ENCODE results near the gene WDSUB1.

The WDSUB1 gene

DNA sequence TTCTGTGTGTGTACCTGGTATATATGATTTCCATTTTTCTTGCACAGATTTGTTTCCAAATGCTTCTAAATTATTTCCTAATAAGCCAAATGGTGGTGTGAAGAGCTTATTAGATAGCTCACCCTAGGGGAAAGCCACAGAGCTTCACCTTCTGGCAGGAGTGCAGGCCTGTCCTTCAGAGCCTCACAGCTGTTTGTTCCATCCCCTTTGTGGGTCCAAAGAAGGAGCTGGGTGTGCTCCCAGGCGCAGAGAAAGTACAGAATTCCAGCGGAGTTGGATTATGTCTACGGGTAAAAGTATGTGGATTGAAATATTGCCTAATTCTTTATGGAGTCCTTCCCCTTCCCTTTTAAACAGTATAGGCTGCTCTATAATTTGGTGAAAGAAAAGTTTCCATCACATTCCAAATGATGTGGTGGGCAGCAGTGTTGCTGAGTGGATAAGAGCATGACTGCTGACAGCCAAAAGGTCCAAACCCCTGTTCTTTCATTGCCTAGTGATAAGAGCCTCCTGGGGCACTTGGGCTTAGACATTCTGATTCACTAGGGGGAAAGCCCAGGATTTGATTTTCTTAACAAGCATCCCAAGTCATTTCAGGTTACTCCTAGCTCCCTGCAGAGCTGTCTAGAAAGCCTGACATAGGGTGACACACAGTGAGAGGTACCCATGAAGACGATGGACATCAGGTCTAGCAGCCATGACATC lies 86.6 kb downstream of the WDSUB1 start:
- TF ChIP-seq, protein P1, sequence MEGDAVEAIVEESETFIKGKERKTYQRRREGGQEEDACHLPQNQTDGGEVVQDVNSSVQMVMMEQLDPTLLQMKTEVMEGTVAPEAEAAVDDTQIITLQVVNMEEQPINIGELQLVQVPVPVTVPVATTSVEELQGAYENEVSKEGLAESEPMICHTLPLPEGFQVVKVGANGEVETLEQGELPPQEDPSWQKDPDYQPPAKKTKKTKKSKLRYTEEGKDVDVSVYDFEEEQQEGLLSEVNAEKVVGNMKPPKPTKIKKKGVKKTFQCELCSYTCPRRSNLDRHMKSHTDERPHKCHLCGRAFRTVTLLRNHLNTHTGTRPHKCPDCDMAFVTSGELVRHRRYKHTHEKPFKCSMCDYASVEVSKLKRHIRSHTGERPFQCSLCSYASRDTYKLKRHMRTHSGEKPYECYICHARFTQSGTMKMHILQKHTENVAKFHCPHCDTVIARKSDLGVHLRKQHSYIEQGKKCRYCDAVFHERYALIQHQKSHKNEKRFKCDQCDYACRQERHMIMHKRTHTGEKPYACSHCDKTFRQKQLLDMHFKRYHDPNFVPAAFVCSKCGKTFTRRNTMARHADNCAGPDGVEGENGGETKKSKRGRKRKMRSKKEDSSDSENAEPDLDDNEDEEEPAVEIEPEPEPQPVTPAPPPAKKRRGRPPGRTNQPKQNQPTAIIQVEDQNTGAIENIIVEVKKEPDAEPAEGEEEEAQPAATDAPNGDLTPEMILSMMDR (IDR thresholded peaks at IDR 0.05; ENCODE audit: extremely low read depth, insufficient read depth, missing control alignments): no peak
- no peak for DNase-seq (ENCODE audit: low spot score)
- in situ Hi-C loops (cut with MboI; ENCODE audit: low pct_unique_long_range_greater_than_20kb, low sequenced_read_pairs, unreplicated experiment): no loop called here

DNA sequence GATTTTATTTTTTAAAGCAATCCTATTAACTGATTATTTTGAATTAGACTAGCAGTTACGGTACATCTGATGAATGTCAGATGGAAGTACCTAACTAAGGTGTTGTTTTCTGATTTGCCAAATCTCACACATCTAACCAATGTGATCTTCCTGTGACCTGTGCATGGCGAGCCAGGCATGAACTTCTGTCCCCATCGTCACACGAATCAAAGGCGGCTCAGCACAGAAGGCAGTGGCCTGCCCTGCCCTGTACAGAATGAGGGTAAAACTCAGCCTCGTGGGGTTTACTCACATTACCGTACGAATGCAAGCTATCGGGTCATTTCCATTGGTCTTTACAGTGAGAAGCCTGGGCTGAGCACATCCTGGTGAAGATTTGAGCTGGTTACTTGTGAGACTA lies 87.3 kb downstream of the WDSUB1 start:
- in situ Hi-C loops (cut with MboI; ENCODE audit: low pct_unique_long_range_greater_than_20kb, low sequenced_read_pairs, unreplicated experiment): no loop called here
- DNase-seq (ENCODE audit: low spot score): no peak
- TF ChIP-seq, protein P1 (IDR thresholded peaks at IDR 0.05; ENCODE audit: extremely low read depth, insufficient read depth, missing control alignments): no peak

DNA sequence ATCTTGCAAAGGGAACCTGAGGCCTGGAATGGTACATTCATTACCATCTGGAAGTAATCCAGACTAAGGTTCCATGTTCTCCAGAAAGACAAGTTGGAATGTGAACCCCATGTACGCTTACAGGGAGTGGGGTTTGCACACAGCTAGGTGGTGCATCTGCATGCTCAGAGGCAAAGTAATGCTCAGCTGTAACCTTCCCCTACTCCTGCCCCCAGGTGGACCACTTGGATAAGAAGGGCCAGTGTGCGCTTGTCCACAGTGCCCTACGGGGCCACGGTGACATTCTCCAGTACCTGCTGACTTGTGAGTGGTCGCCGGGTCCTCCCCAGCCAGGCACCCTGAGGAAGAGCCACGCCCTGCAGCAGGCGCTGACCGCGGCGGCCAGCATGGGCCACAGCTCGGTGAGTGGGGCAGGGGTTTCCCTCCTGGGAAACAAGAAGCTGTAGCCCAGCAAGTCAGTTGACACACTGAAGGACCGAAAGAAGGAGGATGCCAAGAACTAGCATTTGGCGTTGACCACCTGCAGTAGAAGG lies 90.0 kb downstream of the WDSUB1 start:
- no peak for DNase-seq (ENCODE audit: low spot score)
- in situ Hi-C loops (cut with MboI; ENCODE audit: low pct_unique_long_range_greater_than_20kb, low sequenced_read_pairs, unreplicated experiment): no loop called here
- TF ChIP-seq, protein P1 (IDR thresholded peaks at IDR 0.05; ENCODE audit: extremely low read depth, insufficient read depth, missing control alignments): no peak

DNA sequence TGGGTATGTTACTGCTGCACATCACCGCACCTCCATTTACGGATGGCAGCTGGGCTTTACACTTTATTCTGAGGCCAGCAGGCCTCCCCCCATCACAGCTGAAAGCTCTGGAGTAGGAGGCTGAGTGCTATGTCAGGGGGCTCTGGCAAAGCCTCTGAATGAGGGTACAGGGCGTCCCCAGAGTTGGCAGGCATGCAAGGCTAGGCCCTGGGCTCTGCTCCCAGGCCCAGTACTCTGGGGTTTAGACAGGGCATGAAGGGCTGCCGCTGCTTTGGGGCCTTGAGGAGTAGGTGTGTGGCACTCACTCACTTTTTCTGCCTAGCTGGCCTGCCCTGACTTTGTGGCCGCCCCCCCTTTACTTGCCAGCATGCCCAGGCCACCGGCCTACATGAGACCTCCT lies 90.8 kb downstream of the WDSUB1 start:
- no peak for DNase-seq (ENCODE audit: low spot score)
- TF ChIP-seq, protein P1 (IDR thresholded peaks at IDR 0.05; ENCODE audit: extremely low read depth, insufficient read depth, missing control alignments): no peak
- in situ Hi-C loops (cut with MboI; ENCODE audit: low pct_unique_long_range_greater_than_20kb, low sequenced_read_pairs, unreplicated experiment): no loop called here

DNA sequence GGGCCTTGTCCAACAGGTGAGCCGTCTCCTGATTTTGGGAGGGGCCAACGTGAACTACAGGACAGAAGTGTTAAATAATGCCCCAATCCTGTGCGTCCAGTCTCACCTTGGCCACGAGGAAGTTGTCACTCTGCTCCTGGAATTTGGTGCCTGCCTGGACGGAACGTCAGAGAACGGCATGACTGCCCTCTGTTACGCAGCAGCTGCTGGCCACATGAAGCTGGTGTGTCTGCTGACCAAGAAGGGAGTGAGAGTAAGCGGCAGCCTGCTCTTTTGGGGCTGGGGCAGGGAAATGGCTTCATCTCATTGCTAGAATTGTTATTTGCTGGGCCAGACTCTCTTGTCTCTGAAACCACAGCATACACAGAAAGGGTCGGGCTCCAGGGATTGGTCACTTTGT lies 92.3 kb downstream of the WDSUB1 start:
- in situ Hi-C loops (cut with MboI; ENCODE audit: low pct_unique_long_range_greater_than_20kb, low sequenced_read_pairs, unreplicated experiment): no loop called here
- TF ChIP-seq, protein P1 (IDR thresholded peaks at IDR 0.05; ENCODE audit: extremely low read depth, insufficient read depth, missing control alignments): no peak
- DNase-seq (ENCODE audit: low spot score): no peak

DNA sequence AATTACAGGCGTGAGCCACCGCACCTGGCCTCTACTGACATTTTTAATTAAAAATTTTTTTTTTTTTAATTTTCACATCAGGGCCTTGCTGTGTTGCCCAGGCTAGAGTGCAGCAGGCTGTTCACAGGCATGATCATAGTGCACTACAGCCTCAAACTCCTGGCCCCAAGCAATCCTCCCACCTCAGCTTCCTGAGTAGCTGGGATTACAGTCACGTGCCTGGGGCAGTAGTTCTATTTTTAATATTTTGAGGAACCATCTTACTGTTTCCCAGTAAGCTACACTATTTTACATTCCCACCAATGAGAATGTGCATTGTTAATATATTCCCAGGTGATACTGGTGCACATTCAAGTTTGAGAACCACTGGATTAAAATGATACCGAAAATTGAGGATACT lies 92.7 kb downstream of the WDSUB1 start:
- in situ Hi-C loops (cut with MboI; ENCODE audit: low pct_unique_long_range_greater_than_20kb, low sequenced_read_pairs, unreplicated experiment): no loop called here
- DNase-seq (ENCODE audit: low spot score): no peak
- TF ChIP-seq, protein P1 (IDR thresholded peaks at IDR 0.05; ENCODE audit: extremely low read depth, insufficient read depth, missing control alignments): no peak

Data from GM13977 (cell line).